ENCODE data around the gene HCAR3.

DNA sequence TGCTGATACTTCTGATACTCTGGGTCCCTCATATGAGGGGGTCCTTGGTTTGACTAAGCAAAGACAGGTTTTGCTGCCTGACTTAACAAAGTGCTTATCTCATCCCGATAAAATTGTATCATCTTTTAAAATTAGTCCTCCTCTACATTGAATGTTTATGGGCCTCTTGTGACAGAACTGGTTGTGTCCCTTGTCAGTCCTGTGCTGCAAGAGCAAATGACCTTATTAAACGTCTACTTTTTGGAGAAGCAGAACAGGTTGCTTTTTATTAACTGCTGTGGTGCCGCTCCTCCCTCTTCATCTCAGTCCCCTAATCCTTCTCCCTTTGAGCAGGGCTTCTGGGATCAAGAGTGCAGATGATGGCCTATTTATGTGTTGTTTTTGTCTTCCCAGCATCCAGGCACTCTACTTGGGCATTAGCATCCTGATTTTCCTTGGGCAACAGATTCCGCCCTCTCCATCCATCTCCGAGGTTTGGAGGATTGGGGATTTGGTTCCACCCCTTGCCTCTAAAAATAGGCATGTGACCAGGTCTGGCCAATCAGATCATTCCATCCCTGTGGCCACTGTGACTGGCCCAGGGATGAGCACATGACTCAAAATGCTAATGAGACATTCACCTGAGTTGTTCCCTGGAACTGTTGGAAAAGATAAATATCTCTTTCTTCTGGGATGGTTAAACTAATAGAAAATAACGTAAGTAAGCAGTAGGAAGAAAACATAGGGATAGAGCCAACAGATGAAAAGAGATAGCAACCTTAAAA lies 33.1 kb upstream of the HCAR3 start:
- TF ChIP-seq POLR2A (IDR thresholded peaks at IDR 0.05) = no peak
- TF ChIP-seq, protein P1, sequence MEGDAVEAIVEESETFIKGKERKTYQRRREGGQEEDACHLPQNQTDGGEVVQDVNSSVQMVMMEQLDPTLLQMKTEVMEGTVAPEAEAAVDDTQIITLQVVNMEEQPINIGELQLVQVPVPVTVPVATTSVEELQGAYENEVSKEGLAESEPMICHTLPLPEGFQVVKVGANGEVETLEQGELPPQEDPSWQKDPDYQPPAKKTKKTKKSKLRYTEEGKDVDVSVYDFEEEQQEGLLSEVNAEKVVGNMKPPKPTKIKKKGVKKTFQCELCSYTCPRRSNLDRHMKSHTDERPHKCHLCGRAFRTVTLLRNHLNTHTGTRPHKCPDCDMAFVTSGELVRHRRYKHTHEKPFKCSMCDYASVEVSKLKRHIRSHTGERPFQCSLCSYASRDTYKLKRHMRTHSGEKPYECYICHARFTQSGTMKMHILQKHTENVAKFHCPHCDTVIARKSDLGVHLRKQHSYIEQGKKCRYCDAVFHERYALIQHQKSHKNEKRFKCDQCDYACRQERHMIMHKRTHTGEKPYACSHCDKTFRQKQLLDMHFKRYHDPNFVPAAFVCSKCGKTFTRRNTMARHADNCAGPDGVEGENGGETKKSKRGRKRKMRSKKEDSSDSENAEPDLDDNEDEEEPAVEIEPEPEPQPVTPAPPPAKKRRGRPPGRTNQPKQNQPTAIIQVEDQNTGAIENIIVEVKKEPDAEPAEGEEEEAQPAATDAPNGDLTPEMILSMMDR (IDR thresholded peaks at IDR 0.05) = no peak
